Uterus (tissue), 4 donors: Measurements from ENCODE around the gene ACP2. TPM values are rescaled to one million over a fixed set of nuclear protein-coding genes. Genes with fewer than 3 reads are reported as not detected.

ENCODE experiments used
- DNase-seq, 2 donors: peaks; one replicate each; pipeline ENCODE4 v3.0.0-alpha.2; 2019 to 2020
- H3K27ac ChIP-seq, 2 donors: fragments of 200-600 bp; sonication (generic); 1 replicate in 1 of 2; 2 replicates in 1 of 2; pipeline ENCODE4 v1.5.1; 2016 to 2018
- H3K27me3 ChIP-seq, 2 donors: fragments of 200-600 bp; sonication (generic); one replicate each; pipeline ENCODE4 v1.5.1; 2018 to 2019; ENCODE audit warnings: control low read depth in 1 of 2
- H3K36me3 ChIP-seq, 2 donors: fragments of 200-600 bp; sonication (generic); one replicate each; pipeline ENCODE4 v1.5.1; 2019; ENCODE audit warnings: control low read depth in 1 of 2
- H3K4me1 ChIP-seq, 2 donors: fragments of 200-600 bp; sonication (generic); one replicate each; pipeline ENCODE4 v1.5.1; 2018 to 2019; ENCODE audit warnings: control low read depth in 1 of 2
- H3K4me3 ChIP-seq, 2 donors: fragments of 200-600 bp; sonication (generic); 1 replicate in 1 of 2; 2 replicates in 1 of 2; pipeline ENCODE4 v1.5.1; 2018 to 2019; ENCODE audit warnings: mild to moderate bottlenecking in 1 of 2
- H3K9me3 ChIP-seq, 2 donors: fragments of 200-600 bp; sonication (generic); one replicate each; pipeline ENCODE4 v1.5.1; 2019; ENCODE audit warnings: control low read depth in 1 of 2
- CTCF ChIP-seq, 4 experiments: fragments of 200-600 bp in 2 of 4; fragments of 450-650 bp in 2 of 4; sonication (generic) in 2 of 4; IDR thresholded peaks; one replicate each; pipeline ENCODE4 v1.5.1; 2016 to 2019; ENCODE audit warnings: antibody characterized with exemption in 4 of 4, mild to moderate bottlenecking in 2 of 4, moderate library complexity in 1 of 4
- POLR2A ChIP-seq, 2 donors: fragments of 450-650 bp; IDR thresholded peaks; one replicate each; pipeline ENCODE4 v1.6.1; 2016; ENCODE audit warnings: antibody characterized with exemption in 2 of 2, mild to moderate bottlenecking in 1 of 2, moderate library complexity in 1 of 2
- intact Hi-C: fragments of 100-400 bp; cut with DNase I; formaldehyde crosslinking; loops from one replicate; pipeline ENCODE4 v1.15.1; 2023; ENCODE audit warnings: low total_unique reads
- total RNA-seq, 4 donors: library from RNA; depleted of rRNA in 3 of 4; stranded (reverse); fragments of >200 nt in 3 of 4; gene quantifications; one replicate each; pipeline versions ENCODE4 v1.1.0 to v1.2.4, GENCODE V29; 2014 to 2023
- donor health status: DM: yes; HTN: yes; CAD: no.

The ACP2 gene
- total RNA-seq, 4 donors from 2014 or later, result 25.6 to 36.6 (median 27.1) TPM

GRCh38 chr11:47278769-47279168, 30.2 kb upstream of the ACP2 start:
- H3K4me1 ChIP-seq, result no peaks in the 10 kb centered on the region
- H3K4me3 ChIP-seq, result no peak overlapping the region
- intact Hi-C loops, result no loop called here
- H3K9me3 ChIP-seq, result no peaks in the 10 kb centered on the region
- no peaks in the 10 kb centered on the region for H3K36me3 ChIP-seq
- DNase-seq, result no peak
- no peaks in the 10 kb centered on the region for H3K27me3 ChIP-seq
- TF ChIP-seq CTCF (IDR thresholded peaks at IDR 0.05) (no peak), POLR2A (IDR thresholded peaks at IDR 0.05) (no peak)
- H3K27ac ChIP-seq, result no peak overlapping the region

GRCh38 chr11:47278058-47278457, 29.4 kb upstream of the ACP2 start:
- Histone ChIP-seq H3K9me3 (no peaks in the 10 kb centered on the region), H3K36me3 (no peaks in the 10 kb centered on the region), H3K27ac (no peak overlapping the region), H3K4me3 (no peak overlapping the region), H3K27me3 (no peaks in the 10 kb centered on the region), H3K4me1 (no peaks in the 10 kb centered on the region)
- DNase-seq, result no peak
- TF ChIP-seq POLR2A (IDR thresholded peaks at IDR 0.05) (no peak), CTCF (IDR thresholded peaks at IDR 0.05) (no peak)
- intact Hi-C loops, result no loop called here

GRCh38 chr11:47276923-47277322, 28.3 kb upstream of the ACP2 start:
- no peak overlapping the region for H3K27ac ChIP-seq
- no peak for TF ChIP-seq POLR2A (IDR thresholded peaks at IDR 0.05)
- TF ChIP-seq CTCF (IDR thresholded peaks at IDR 0.05), result no peak
- intact Hi-C loops, result no loop called here
- no peaks in the 10 kb centered on the region for H3K4me1 ChIP-seq
- no peaks in the 10 kb centered on the region for H3K36me3 ChIP-seq
- H3K9me3 ChIP-seq, result no peaks in the 10 kb centered on the region
- no peak for DNase-seq
- no peak overlapping the region for H3K4me3 ChIP-seq
- H3K27me3 ChIP-seq, result no peaks in the 10 kb centered on the region

GRCh38 chr11:47274495-47275235, 26.1 kb upstream of the ACP2 start:
- no peak for DNase-seq
- no peaks in the 10 kb centered on the region for H3K9me3 ChIP-seq
- H3K27me3 ChIP-seq, result no peaks in the 10 kb centered on the region
- H3K4me1 ChIP-seq, result no peaks in the 10 kb centered on the region
- intact Hi-C loops, result no loop called here
- no peak for TF ChIP-seq POLR2A (IDR thresholded peaks at IDR 0.05)
- TF ChIP-seq CTCF (IDR thresholded peaks at IDR 0.05), result no peak
- no peaks in the 10 kb centered on the region for H3K36me3 ChIP-seq
- no peak overlapping the region for H3K4me3 ChIP-seq
- H3K27ac ChIP-seq, result no peak overlapping the region

GRCh38 chr11:47272706-47273105, 24.1 kb upstream of the ACP2 start:
- Histone ChIP-seq H3K4me3 (no peak overlapping the region), H3K27me3 (no peaks in the 10 kb centered on the region), H3K27ac (no peak overlapping the region), H3K9me3 (no peaks in the 10 kb centered on the region), H3K4me1 (peaks cover 0 to 4% of the 10 kb centered on the region in 2 donors), H3K36me3 (no peaks in the 10 kb centered on the region)
- intact Hi-C loops, result no loop called here
- TF ChIP-seq CTCF (IDR thresholded peaks at IDR 0.05) (no peak), POLR2A (IDR thresholded peaks at IDR 0.05) (no peak)
- DNase-seq, result no peak
